HCT116 (cell line): ENCODE data around the gene GPR68. TPM values are rescaled to one million over a fixed set of nuclear protein-coding genes. Genes with fewer than 3 reads are reported as not detected.

ENCODE experiments used
- ATAC-seq: fragments of 200-7000 bp; cut with Tn5 transposase; 2 replicates; pipeline ENCODE4 v1.9.1; 2020; ENCODE audit warnings: mild to moderate bottlenecking, moderate library complexity
- BruUV-seq: library from RNA; stranded (reverse); fragments of 400-500 nt; replicated peaks from 2 replicates; lab custom pipeline; 2021; lab: Mats Ljungman, UMichigan
- CTCF ChIA-PET: fragments of 300-600 bp; sonication (Branson Sonifier 250); formaldehyde crosslinking; loops from one replicate; lab custom pipeline; 2021; ENCODE audit warnings: antibody characterized with exemption; lab: Charles Lee
- POLR2A ChIA-PET: fragments of 300-600, 350-600 bp; sonication (Branson Sonifier 250); formaldehyde crosslinking; loops from one replicate; lab custom pipeline; 2021; ENCODE audit warnings: antibody characterized with exemption; lab: Charles Lee
- RAD21 ChIA-PET, 2 experiments: fragments of 300-600 bp; sonication (Branson Sonifier 250); formaldehyde crosslinking; loops; one replicate each; lab custom pipeline; 2023; ENCODE audit warnings: low total read pairs in 2 of 2; ENCODE audit not compliant: uncharacterized antibody in 2 of 2, unreplicated experiment in 2 of 2, low non-redundant PET in 1 of 2; lab: Charles Lee
- DNase-seq: peaks from one replicate; pipeline ENCODE4 v3.0.0-alpha.2; 2010; ENCODE audit warnings: low read depth, low spot score
- H2AFZ ChIP-seq: fragments of 200-600 bp; shearing (Covaris generic), sonication (generic); 2 replicates; pipeline ENCODE4 v1.6.1; 2017; ENCODE audit warnings: low read depth, mixed run types, mixed read lengths, antibody characterized with exemption, low read length; ENCODE audit not compliant: poor library complexity, severe bottlenecking
- H3K27ac ChIP-seq: 2 replicates; pipeline ENCODE4 v1.5.1; 2012; ENCODE audit warnings: low read depth, low read length
- H3K27me3 ChIP-seq: fragments of 200-600 bp; sonication (generic); 2 replicates; pipeline ENCODE4 v1.6.1; 2016; ENCODE audit warnings: mixed run types, low read length, mixed read lengths; ENCODE audit not compliant: insufficient read depth
- H3K36me3 ChIP-seq, 2 experiments: fragments of 200-500 bp in 1 of 2; fragments of 200-600 bp in 1 of 2; sonication (Bioruptor generic) in 1 of 2; sonication (generic) in 1 of 2; 2 replicates each; pipeline versions ENCODE4 v1.5.1 to v1.6.1; 2014 to 2016; ENCODE audit warnings: low read length in 2 of 2, inconsistent platforms in 1 of 2, mixed read lengths in 1 of 2, mixed run types in 1 of 2; ENCODE audit not compliant: insufficient read depth in 2 of 2, control insufficient read depth in 1 of 2
- H3K4me1 ChIP-seq, 2 experiments: fragments of 200-600 bp in 1 of 2; sonication (generic) in 1 of 2; 2 replicates each; pipeline versions ENCODE4 v1.5.1 to v1.6.1; 2012 to 2017; ENCODE audit warnings: low read length in 2 of 2, inconsistent platforms in 1 of 2, mild to moderate bottlenecking in 1 of 2, mixed read lengths in 1 of 2, mixed run types in 1 of 2, moderate library complexity in 1 of 2; ENCODE audit not compliant: insufficient read depth in 2 of 2, control insufficient read depth in 1 of 2
- H3K4me2 ChIP-seq: fragments of 200-600 bp; sonication (generic); 2 replicates; pipeline ENCODE4 v1.6.1; 2017; ENCODE audit warnings: mixed run types, low read length, mixed read lengths
- H3K4me3 ChIP-seq, 2 experiments: fragments of 200-600 bp in 1 of 2; sonication (generic) in 1 of 2; replicated peaks in 1 of 2; 2 replicates each; pipeline ENCODE4 v1.5.1; 2011 to 2016; ENCODE audit warnings: low read length in 2 of 2, control low read depth in 1 of 2, low read depth in 1 of 2, mild to moderate bottlenecking in 1 of 2, mixed read lengths in 1 of 2, mixed run types in 1 of 2
- H3K79me2 ChIP-seq: fragments of 200-600 bp; sonication (generic); 2 replicates; pipeline ENCODE4 v1.6.1; 2017; ENCODE audit warnings: mild to moderate bottlenecking, mixed run types, low read length, moderate library complexity, mixed read lengths; ENCODE audit not compliant: insufficient read depth
- H3K9ac ChIP-seq: fragments of 200-600 bp; sonication (generic); 2 replicates; pipeline ENCODE4 v1.6.1; 2016; ENCODE audit warnings: low read length, mixed read lengths
- H3K9me2 ChIP-seq: fragments of 200-600 bp; sonication (generic), shearing (Covaris generic); 2 replicates; pipeline ENCODE4 v1.6.1; 2017; ENCODE audit warnings: mixed run types, mild to moderate bottlenecking, moderate library complexity; ENCODE audit not compliant: insufficient read depth
- H3K9me3 ChIP-seq, 2 experiments: fragments of 200-500 bp in 1 of 2; fragments of 200-600 bp in 1 of 2; sonication (Bioruptor generic) in 1 of 2; sonication (generic) in 1 of 2; 2 replicates each; pipeline ENCODE4 v1.6.1; 2014 to 2017; ENCODE audit warnings: low read length in 2 of 2, mixed read lengths in 2 of 2, inconsistent platforms in 1 of 2, low read depth in 1 of 2, mild to moderate bottlenecking in 1 of 2, mixed run types in 1 of 2, moderate library complexity in 1 of 2; ENCODE audit not compliant: control insufficient read depth in 1 of 2, insufficient read depth in 1 of 2
- H4K20me1 ChIP-seq: fragments of 200-600 bp; sonication (generic), shearing (Covaris generic); 2 replicates; pipeline ENCODE4 v1.6.1; 2017; ENCODE audit warnings: mixed run types, mild to moderate bottlenecking, moderate library complexity; ENCODE audit not compliant: insufficient read depth
- EGR1 ChIP-seq: IDR thresholded peaks from 2 replicates; pipeline ENCODE4 v1.6.1; 2012; ENCODE audit warnings: low read depth
- ELF1 ChIP-seq: IDR thresholded peaks from 2 replicates; pipeline ENCODE4 v1.6.1; 2012; ENCODE audit warnings: low read depth, borderline replicate concordance
- EZH2 ChIP-seq: fragments of 200-600 bp; sonication (generic); IDR thresholded peaks from 2 replicates; pipeline ENCODE4 v1.6.1; 2017; ENCODE audit warnings: antibody characterized with exemption, mixed run types
- RAD21 ChIP-seq: IDR thresholded peaks from 2 replicates; pipeline ENCODE4 v1.6.1; 2012; ENCODE audit warnings: low read depth, mild to moderate bottlenecking
- SIN3A ChIP-seq: IDR thresholded peaks from 2 replicates; pipeline ENCODE4 v1.6.1; 2012; ENCODE audit warnings: low read depth
- SRF ChIP-seq: IDR thresholded peaks from 2 replicates; pipeline ENCODE4 v1.6.1; 2012; ENCODE audit warnings: low read depth
- YY1 ChIP-seq: IDR thresholded peaks from 2 replicates; pipeline ENCODE4 v1.6.1; 2011; ENCODE audit warnings: low read length, low read depth, moderate library complexity, mild to moderate bottlenecking; ENCODE audit not compliant: insufficient replicate concordance; ENCODE audit errors: extremely low read depth
- ZFX ChIP-seq: fragments of 450-650 bp; IDR thresholded peaks from 2 replicates; pipeline ENCODE4 v1.6.1; 2017
- intact Hi-C: fragments of 100-400 bp; cut with micrococcal nuclease; formaldehyde crosslinking; loops from 2 replicates; pipeline ENCODE4 v1.10.0; 2022
- total RNA-seq: library from RNA; stranded (reverse); gene quantifications from one replicate; pipeline ENCODE4 v1.2.1, GENCODE V29; 2021; ENCODE audit not compliant: unreplicated experiment
- TF ChIP-seq, protein P1 (sequence below), 3 experiments: fragments of 200-600 bp in 1 of 3; sonication (generic) in 1 of 3; IDR thresholded peaks in 2 of 3; conservative IDR thresholded peaks in 1 of 3; 2 replicates each; pipeline ENCODE4 v1.5.1; 2012 to 2017; ENCODE audit warnings: low read depth in 2 of 3, low read length in 2 of 3, antibody characterized with exemption in 1 of 3, borderline replicate concordance in 1 of 3, control low read depth in 1 of 3, mild to moderate bottlenecking in 1 of 3, mixed read lengths in 1 of 3, mixed run types in 1 of 3, moderate library complexity in 1 of 3; ENCODE audit not compliant: insufficient read depth in 1 of 3
- TF ChIP-seq, protein P2 (sequence below): IDR thresholded peaks from 2 replicates; pipeline ENCODE4 v1.6.1; 2011; ENCODE audit warnings: mild to moderate bottlenecking, low read length, moderate library complexity; ENCODE audit not compliant: insufficient replicate concordance; ENCODE audit errors: extremely low read depth

Gene GPR68
- total RNA-seq, 1 experiment from 2014 or later, result not detected

- intact Hi-C loops, result no loop called here
These were observed 44.4 kb upstream of the GPR68 start for GRCh38 chr14:91288876-91289275.

More at GRCh38 chr14:91288876-91289275, 44.4 kb upstream of the GPR68 start:
- Histone ChIP-seq H3K4me2 (no peak overlapping the region), H4K20me1 (no peaks in the 10 kb centered on the region), H3K79me2 (no peaks in the 10 kb centered on the region), H2AFZ (no peak overlapping the region), H3K4me3 (no peak overlapping the region), H3K27ac (no peak overlapping the region), H3K36me3 (no peaks in the 10 kb centered on the region; a peak in 2 of 4 replicates), H3K27me3 (no peaks in the 10 kb centered on the region), H3K9ac (no peak overlapping the region), H3K4me1 (no peaks in the 10 kb centered on the region), H3K9me3 (no peaks in the 10 kb centered on the region), H3K9me2 (no peaks in the 10 kb centered on the region)
- CTCF ChIA-PET, result interaction anchor here (1.7 kb wide), 1 partner anchor 386 kb away, joined by 5 read pairs; no protein-coding TSS in a partner anchor
- TF ChIP-seq, protein P1, sequence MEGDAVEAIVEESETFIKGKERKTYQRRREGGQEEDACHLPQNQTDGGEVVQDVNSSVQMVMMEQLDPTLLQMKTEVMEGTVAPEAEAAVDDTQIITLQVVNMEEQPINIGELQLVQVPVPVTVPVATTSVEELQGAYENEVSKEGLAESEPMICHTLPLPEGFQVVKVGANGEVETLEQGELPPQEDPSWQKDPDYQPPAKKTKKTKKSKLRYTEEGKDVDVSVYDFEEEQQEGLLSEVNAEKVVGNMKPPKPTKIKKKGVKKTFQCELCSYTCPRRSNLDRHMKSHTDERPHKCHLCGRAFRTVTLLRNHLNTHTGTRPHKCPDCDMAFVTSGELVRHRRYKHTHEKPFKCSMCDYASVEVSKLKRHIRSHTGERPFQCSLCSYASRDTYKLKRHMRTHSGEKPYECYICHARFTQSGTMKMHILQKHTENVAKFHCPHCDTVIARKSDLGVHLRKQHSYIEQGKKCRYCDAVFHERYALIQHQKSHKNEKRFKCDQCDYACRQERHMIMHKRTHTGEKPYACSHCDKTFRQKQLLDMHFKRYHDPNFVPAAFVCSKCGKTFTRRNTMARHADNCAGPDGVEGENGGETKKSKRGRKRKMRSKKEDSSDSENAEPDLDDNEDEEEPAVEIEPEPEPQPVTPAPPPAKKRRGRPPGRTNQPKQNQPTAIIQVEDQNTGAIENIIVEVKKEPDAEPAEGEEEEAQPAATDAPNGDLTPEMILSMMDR (IDR thresholded peaks at IDR 0.05 in 2 of 3, conservative IDR thresholded peaks at IDR 0.05 in 1 of 3; ENCODE audit: borderline replicate concordance in 1 of 3, insufficient read depth in 1 of 3, low read depth in 2 of 3, low read length in 2 of 3), result no peak
- TF ChIP-seq SIN3A (no peak), RAD21 (no peak), ZFX (no peak), YY1 (no peak), EGR1 (no peak), SRF (no peak), ELF1 (no peak), EZH2 (no peak)
- TF ChIP-seq, protein P2, sequence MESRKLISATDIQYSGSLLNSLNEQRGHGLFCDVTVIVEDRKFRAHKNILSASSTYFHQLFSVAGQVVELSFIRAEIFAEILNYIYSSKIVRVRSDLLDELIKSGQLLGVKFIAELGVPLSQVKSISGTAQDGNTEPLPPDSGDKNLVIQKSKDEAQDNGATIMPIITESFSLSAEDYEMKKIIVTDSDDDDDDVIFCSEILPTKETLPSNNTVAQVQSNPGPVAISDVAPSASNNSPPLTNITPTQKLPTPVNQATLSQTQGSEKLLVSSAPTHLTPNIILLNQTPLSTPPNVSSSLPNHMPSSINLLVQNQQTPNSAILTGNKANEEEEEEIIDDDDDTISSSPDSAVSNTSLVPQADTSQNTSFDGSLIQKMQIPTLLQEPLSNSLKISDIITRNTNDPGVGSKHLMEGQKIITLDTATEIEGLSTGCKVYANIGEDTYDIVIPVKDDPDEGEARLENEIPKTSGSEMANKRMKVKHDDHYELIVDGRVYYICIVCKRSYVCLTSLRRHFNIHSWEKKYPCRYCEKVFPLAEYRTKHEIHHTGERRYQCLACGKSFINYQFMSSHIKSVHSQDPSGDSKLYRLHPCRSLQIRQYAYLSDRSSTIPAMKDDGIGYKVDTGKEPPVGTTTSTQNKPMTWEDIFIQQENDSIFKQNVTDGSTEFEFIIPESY, result no peak
- POLR2A ChIA-PET, result no interaction called here
- RAD21 ChIA-PET, result no interaction called here
- BruUV-seq, result no TSS peak
- no peak for DNase-seq
- ATAC-seq, result no peak
